Heart left ventricle (tissue), 16 donors: ENCODE results near the gene MDC1. TPM values are rescaled to one million over a fixed set of nuclear protein-coding genes. Genes with fewer than 3 reads are reported as not detected.

Source experiments
- ATAC-seq, 4 donors: fragments of 200-7000 bp; cut with Tn5 transposase; one replicate each; pipeline ENCODE4 v1.9.1; 2020 to 2022; ENCODE audit warnings: moderate library complexity in 4 of 4, mild to moderate bottlenecking in 3 of 4, moderate number of reproducible peaks in 1 of 4
- DNase-seq, 5 donors: peaks; one replicate each; pipeline ENCODE4 v3.0.0-alpha.2; 2020
- H3K27ac ChIP-seq, 12 donors: fragments of 200-600 bp; sonication (generic) in 4 of 12; one replicate each; pipeline versions ENCODE4 v1.5.0 to v1.8.0; 2016 to 2022; ENCODE audit warnings: mild to moderate bottlenecking in 2 of 12
- H3K27me3 ChIP-seq, 9 donors: fragments of 200-600 bp; sonication (generic) in 2 of 9; one replicate each; pipeline versions ENCODE4 v1.5.1 to v1.8.0; 2016 to 2022; ENCODE audit warnings: mild to moderate bottlenecking in 3 of 9
- H3K36me3 ChIP-seq, 9 donors: fragments of 200-600 bp; sonication (generic) in 2 of 9; one replicate each; pipeline versions ENCODE4 v1.5.0 to v1.8.0; 2018 to 2022; ENCODE audit warnings: mild to moderate bottlenecking in 2 of 9
- H3K4me1 ChIP-seq, 12 donors: fragments of 200-600 bp; sonication (generic) in 4 of 12; one replicate each; pipeline versions ENCODE4 v1.5.0 to v1.8.0; 2016 to 2022; ENCODE audit warnings: mild to moderate bottlenecking in 3 of 12
- H3K4me3 ChIP-seq, 12 donors: fragments of 200-600 bp; sonication (generic) in 4 of 12; one replicate each; pipeline versions ENCODE4 v1.5.0 to v1.8.0; 2017 to 2022; ENCODE audit warnings: mild to moderate bottlenecking in 9 of 12, moderate library complexity in 4 of 12
- H3K9me3 ChIP-seq, 12 donors: fragments of 200-600 bp; sonication (generic) in 4 of 12; one replicate each; pipeline versions ENCODE4 v1.5.0 to v1.8.0; 2016 to 2022; ENCODE audit warnings: mild to moderate bottlenecking in 1 of 12
- POLR2A ChIP-seq, 2 donors: fragments of 450-650 bp; IDR thresholded peaks; one replicate each; pipeline ENCODE4 v1.6.1; 2017; ENCODE audit warnings: antibody characterized with exemption in 2 of 2, mild to moderate bottlenecking in 2 of 2, moderate library complexity in 2 of 2
- WGBS, 4 donors: extraction: QIAGEN DNeasy Blood & Tissue Kit in 2 of 4; methylation state at CpG; one replicate each; pipeline versions ENCODE4 v1.1.5 to v1.1.7; 2013 to 2018; 5-methylcytosine and 5-hydroxymethylcytosine counted together
- intact Hi-C, 10 donors: fragments of 100-400 bp; cut with DNase I; formaldehyde crosslinking; loops; one replicate each; pipeline versions ENCODE4 v1.11.1 to v1.14.2; 2022
- polyA plus RNA-seq, 2 donors: library from polyadenylated mRNA; stranded (reverse); fragments of 200-250 nt; gene quantifications; one replicate each; pipeline ENCODE4 v1.2.3, GENCODE V29; 2013
- total RNA-seq, 9 donors: library from RNA; depleted of rRNA in 2 of 9; stranded (reverse); fragments of >200 nt in 2 of 9; fragmentation: NEBNext Ultra II Directional in 3 of 9; extraction: Animal tissue kit (Norgen Biotek cat#: 25700) in 3 of 9; gene quantifications; one replicate each; pipeline versions ENCODE4 v1.1.0 to v1.2.4, GENCODE V29; 2016 to 2023
- TF ChIP-seq, protein P1 (sequence below), 12 donors: fragments of 200-600 bp; sonication (generic) in 4 of 12; IDR thresholded peaks; one replicate each; pipeline versions ENCODE4 v1.5.0 to v1.8.0; 2018 to 2022; ENCODE audit warnings: antibody characterized with exemption in 12 of 12, mild to moderate bottlenecking in 5 of 12
- donor health status: ischemic (EF 13 %, LVEDD 7.1; RV severe dilation, severe dysfunction).
- donor health status: healthy with polysubstance abuse.
- donor health status: DM: no; HTN: yes; CAD: no.
- donor health status: DM: no; HTN: no; CAD: no.
- donor health status: ischemic (EF 25% LVEDD 6.9; RV normal size, moderate dysfunction).
- donor health status: ischemic (EF 25% LVEDD 5.7; RV mildly dilated, moderate dysfunction).
- donor health status: healthy.
- donor health status: DM: yes; HTN: yes; CAD: no.
- donor health status: ischemic (EF 35%, LVEDD 5.7; RV mildly dilated, moderate dysfunction).
- donor health status: nonischemic (EF 11% LVEDD 7.7; RV severe dilation, severe dysfunction).
- donor health status: DM: yes; HTN: yes; CAD: no.
- donor health status: PGD.
- donor health status: ischemic (EF 29% LVEDD 5.4; RV normal size, mild dysfunction).
- donor health status: nonischemic (EF 23%, LVEDD 6.1; RV moderate dilation, normal function).

Gene MDC1
- total and polyA plus RNA-seq, 11 donors, result 8.6 to 25.0 (median 16.0) TPM

DNA sequence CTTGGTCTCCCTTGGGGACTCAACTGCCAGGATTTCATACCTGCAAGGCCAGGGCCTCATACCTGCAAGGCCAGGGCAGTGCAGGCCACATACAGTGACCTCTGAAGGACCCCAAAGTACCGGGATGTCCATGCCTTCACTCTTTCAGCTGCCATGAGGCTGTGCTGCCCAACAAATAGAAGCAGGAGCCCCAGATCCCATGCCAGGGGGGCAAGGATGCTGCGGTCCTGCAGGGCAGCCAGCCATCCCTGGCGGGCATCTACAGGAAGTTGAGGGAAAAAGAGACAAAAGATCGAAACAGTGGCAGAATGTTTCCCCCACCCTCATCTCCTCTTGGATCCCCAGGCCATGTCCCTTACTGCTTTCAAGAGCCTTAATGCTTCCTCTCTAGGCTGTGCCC is 27.1 kb downstream of the MDC1 start:
- WGBS, 4 donors, result 22 to 34% (median 32%) methylated on average over 4 of the region's 4 CpGs
- Histone ChIP-seq H3K27me3 (no peaks in the 10 kb centered on the region), H3K36me3 (peaks cover 0 to 9% (median 0%) of the 10 kb centered on the region in 9 donors), H3K27ac (peak overlapping the region in 11 of 12 donors; percentile 74 to 100 (median 97)), H3K4me3 (peak overlapping the region in 11 of 12 donors; percentile 34 to 76 (median 65)), H3K4me1 (peaks cover 4 to 51% (median 38%) of the 10 kb centered on the region in 12 donors), H3K9me3 (no peaks in the 10 kb centered on the region)
- TF ChIP-seq, protein P1, sequence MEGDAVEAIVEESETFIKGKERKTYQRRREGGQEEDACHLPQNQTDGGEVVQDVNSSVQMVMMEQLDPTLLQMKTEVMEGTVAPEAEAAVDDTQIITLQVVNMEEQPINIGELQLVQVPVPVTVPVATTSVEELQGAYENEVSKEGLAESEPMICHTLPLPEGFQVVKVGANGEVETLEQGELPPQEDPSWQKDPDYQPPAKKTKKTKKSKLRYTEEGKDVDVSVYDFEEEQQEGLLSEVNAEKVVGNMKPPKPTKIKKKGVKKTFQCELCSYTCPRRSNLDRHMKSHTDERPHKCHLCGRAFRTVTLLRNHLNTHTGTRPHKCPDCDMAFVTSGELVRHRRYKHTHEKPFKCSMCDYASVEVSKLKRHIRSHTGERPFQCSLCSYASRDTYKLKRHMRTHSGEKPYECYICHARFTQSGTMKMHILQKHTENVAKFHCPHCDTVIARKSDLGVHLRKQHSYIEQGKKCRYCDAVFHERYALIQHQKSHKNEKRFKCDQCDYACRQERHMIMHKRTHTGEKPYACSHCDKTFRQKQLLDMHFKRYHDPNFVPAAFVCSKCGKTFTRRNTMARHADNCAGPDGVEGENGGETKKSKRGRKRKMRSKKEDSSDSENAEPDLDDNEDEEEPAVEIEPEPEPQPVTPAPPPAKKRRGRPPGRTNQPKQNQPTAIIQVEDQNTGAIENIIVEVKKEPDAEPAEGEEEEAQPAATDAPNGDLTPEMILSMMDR (IDR thresholded peaks at IDR 0.05), result no peak
- TF ChIP-seq POLR2A (IDR thresholded peaks at IDR 0.05), result no peak
- ATAC-seq (no peak), DNase-seq (no peak)
- intact Hi-C loops, result loop anchor here in 4 of 10 donors (2.0 to 10.0 kb wide), 4 partner anchors 25 to 395 kb away; partner anchors contain the start of gene DDR1 (in 1 of the 4)

GRCh38 chr6:30689022-30689865 is 27.8 kb downstream of the MDC1 start:
- intact Hi-C loops, result loop anchor here in 3 of 10 donors (10.0 kb wide), 2 partner anchors 196 to 396 kb away; partner anchors contain the start of gene DDR1 (in 1 of the 3)
- peaks cover 0 to 11% (median 0%) of the 10 kb centered on the region in 9 donors for H3K36me3 ChIP-seq
- peak overlapping the region in 8 of 12 donors; percentile 65 to 96 (median 85) for H3K4me3 ChIP-seq
- peaks cover 4 to 58% (median 38%) of the 10 kb centered on the region in 12 donors for H3K4me1 ChIP-seq
- no peaks in the 10 kb centered on the region for H3K9me3 ChIP-seq
- ATAC-seq, result no peak
- H3K27ac ChIP-seq, result peak overlapping the region; percentile 86 to 100 (median 98)
- TF ChIP-seq, protein P1 (IDR thresholded peaks at IDR 0.05), result no peak
- no peak for TF ChIP-seq POLR2A (IDR thresholded peaks at IDR 0.05)
- DNase-seq, result no peak
- H3K27me3 ChIP-seq, result no peaks in the 10 kb centered on the region
- 78 to 82% (median 82%) methylated on average over 11 of the region's 11 CpGs for WGBS, 4 donors

DNA sequence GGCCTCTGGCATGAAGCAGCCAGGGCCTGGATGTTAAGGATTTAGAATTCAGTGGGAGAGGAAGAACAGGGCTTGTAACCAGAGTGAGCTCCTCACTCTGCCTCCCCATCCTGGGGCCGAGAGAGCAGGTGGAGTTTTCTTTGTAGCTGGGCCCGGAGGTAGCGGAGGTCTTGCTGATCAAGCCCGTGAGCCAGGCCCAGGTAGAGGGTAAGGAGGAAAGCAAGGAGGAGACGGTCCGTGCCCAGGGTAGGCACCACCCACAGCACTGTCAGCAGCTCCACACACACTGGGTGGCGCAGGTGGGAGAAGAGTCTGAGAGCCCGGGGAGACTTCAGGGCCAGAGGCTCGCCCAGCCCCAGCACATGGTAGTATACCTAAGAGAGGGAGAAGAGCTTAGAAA is 28.5 kb downstream of the MDC1 start:
- WGBS, 4 donors, result 68 to 82% (median 73%) methylated on average over 8 to 9 of the region's 9 CpGs
- Histone ChIP-seq H3K27ac (peak overlapping the region; percentile 92 to 100 (median 98)), H3K4me3 (peak overlapping the region in 10 of 12 donors; percentile 65 to 96 (median 80)), H3K4me1 (peaks cover 4 to 64% (median 38%) of the 10 kb centered on the region in 12 donors), H3K27me3 (no peaks in the 10 kb centered on the region), H3K36me3 (peaks cover 0 to 11% (median 0%) of the 10 kb centered on the region in 9 donors), H3K9me3 (no peaks in the 10 kb centered on the region)
- TF ChIP-seq, protein P1 (IDR thresholded peaks at IDR 0.05), result no peak
- no peak for TF ChIP-seq POLR2A (IDR thresholded peaks at IDR 0.05)
- intact Hi-C loops, result loop anchor here in 3 of 10 donors (10.0 kb wide), 2 partner anchors 196 to 396 kb away; partner anchors contain the start of gene DDR1 (in 1 of the 3)
- ATAC-seq, result no peak
- DNase-seq, result no peak
